GM08714 (cell line): ENCODE results near the gene CLTCL1.
"Not testable (repeated sequence)": the region's sequence is repeated elsewhere in the genome, so short reads cannot be mapped to it uniquely, and the experiment has no call there.

Experiments used
- H3K4me3 ChIP-seq: fragments of 200-500 bp; sonication (Bioruptor generic); 2 replicates; pipeline ENCODE4 v1.5.1; 2014; ENCODE audit warnings: mild to moderate bottlenecking, low read length, inconsistent platforms
- ZNF274 ChIP-seq: IDR thresholded peaks from 2 replicates; pipeline ENCODE4 v1.6.1; 2012; ENCODE audit warnings: mild to moderate bottlenecking, low read depth, low read length

Gene CLTCL1

DNA sequence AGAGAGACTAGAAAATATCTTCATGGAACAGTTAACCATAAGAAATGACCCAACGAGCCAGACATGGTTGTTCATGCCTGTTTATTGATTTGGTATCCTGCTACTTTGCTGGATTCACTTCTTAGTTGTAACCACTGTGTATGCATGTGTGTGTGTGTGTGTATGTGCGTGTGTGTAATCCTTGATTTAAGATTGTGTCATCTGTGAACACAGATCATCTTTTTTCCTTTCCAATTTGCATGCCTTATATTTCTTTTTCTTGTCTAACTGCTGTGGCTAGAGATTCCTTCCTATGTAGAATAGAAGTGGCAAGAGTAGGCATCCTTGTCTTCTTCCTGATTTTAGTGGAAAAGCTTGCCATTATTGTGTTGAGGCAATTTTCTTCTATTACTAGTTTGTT lies 16.4 kb upstream of the CLTCL1 start:
- no peak overlapping the region for H3K4me3 ChIP-seq
- no peak for TF ChIP-seq ZNF274

DNA sequence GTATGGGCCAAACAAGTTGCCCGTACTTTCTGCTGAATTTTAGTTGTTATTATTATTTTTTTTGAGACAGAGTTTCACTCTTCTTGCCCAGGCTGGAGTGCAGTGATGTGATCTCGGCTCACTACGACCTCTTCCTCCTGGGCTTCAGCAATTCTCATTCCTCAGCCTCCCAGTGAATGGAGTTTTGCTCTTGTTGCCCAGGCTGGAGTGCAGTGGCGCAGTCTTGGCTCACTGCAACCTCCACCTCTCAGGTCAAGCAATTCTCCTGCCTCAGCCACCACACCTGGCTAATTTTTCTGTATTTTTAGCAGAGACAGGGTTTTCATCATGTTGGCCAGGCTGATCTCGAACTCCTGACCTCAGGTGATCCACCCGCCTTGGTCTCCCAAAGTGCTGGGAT lies 15.0 kb upstream of the CLTCL1 start:
- not testable (repeated sequence) for H3K4me3 ChIP-seq

DNA sequence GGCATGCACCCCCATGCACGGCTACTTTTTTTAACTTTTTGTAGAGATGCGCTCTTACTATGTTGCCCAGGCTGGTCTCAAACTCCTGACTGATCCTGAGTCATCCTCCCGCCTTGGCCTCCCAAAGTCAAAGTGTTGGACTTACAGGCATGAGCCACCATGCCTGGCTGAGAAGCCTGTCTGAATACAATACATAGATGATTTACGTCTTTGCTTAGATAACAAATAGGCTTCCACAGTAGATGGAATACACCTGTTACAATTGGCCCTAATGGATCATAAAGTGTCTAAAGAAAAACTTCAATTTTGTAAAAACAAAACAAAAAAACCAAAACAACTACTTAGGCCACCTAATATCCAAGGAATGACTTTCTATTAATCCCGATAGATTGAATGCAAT lies 13.0 kb upstream of the CLTCL1 start:
- no peak for TF ChIP-seq ZNF274
- no peak overlapping the region for H3K4me3 ChIP-seq

GRCh38 chr22:19303785-19304184 lies 12.3 kb upstream of the CLTCL1 start:
- no peak for TF ChIP-seq ZNF274
- H3K4me3 ChIP-seq = no peak overlapping the region

- no peak overlapping the region for H3K4me3 ChIP-seq
- no peak for TF ChIP-seq ZNF274
Measured at GRCh38 chr22:19295733-19296132, 4.2 kb upstream of the CLTCL1 start.

- TF ChIP-seq ZNF274 = no peak
- peak overlapping the region; percentile 63; the same call in 1 of the 2 replicates for H3K4me3 ChIP-seq
Measured at GRCh38 chr22:19292458-19293230, 1.1 kb upstream of the CLTCL1 start.

DNA sequence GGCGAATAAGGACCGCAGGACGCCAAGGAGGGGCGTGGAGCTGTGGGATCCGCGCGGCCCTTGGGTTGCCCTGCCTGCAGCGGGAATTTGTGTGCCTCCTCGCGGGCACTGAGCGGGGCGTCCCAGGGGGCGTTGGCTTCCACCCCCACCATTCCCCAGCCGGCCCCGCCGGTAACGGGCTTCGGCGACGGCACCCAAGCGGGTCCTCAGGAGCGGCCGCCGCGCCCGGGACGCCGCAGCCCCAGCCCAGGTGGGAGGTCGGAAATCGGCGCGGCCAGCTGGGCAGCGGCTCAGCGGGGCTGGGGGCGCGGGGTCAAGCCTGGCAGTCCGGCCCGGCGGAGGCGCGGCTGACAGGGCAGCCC lies 320 bp downstream of the CLTCL1 start:
- TF ChIP-seq ZNF274 = no peak
- peak overlapping the region; percentile 74; the same call in 1 of the 2 replicates for H3K4me3 ChIP-seq

GRCh38 chr22:19290400-19291217 lies 910 bp downstream of the CLTCL1 start:
- H3K4me3 ChIP-seq = peak overlapping the region; percentile 74; the same call in 1 of the 2 replicates
- no peak for TF ChIP-seq ZNF274

- H3K4me3 ChIP-seq = no peak overlapping the region
- no peak for TF ChIP-seq ZNF274
Measured at GRCh38 chr22:19289475-19290161, 1.9 kb downstream of the CLTCL1 start.

DNA sequence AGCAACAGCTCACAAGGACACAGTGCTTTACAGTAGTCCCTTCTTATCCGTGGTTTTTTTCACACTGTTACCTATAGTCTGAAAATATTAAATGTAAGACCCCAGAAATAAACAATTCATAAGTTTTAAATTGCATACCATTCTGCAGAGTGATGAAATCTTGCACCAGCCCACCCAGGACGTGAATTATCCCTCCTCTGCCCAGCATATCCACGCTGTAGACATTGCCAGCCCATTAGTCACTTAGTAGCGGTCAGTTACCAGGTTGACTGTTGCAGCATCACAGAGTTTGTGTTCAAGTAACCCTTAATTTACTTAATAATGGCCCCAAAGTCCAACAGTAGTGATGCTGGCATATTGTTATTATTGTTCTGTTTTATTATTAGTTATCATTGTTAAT lies 3.6 kb downstream of the CLTCL1 start:
- TF ChIP-seq ZNF274 = no peak
- H3K4me3 ChIP-seq = no peak overlapping the region

GRCh38 chr22:19287076-19287707 lies 4.3 kb downstream of the CLTCL1 start:
- no peak for TF ChIP-seq ZNF274
- H3K4me3 ChIP-seq = no peak overlapping the region

- TF ChIP-seq ZNF274 = no peak
- H3K4me3 ChIP-seq = no peak overlapping the region
Measured at GRCh38 chr22:19285831-19286230, 5.7 kb downstream of the CLTCL1 start.

DNA sequence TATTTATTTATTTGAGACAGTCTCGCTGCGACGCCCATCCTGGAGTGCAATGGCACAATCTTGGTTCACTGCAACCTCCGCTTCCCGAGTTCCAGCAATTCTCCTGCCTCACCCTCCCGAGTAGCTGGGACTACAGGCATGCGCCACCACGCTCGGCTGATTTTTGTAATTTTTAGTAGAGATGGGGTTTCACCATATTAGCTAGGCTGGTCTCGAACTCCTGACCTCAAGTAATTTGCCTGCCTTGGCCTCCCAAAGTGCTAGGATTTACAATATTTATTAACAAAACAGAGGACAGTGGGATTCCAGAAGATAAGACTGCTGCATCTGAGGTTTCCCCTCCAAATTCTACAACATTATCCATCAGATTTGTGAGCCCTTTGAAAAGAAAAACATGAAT lies 12.4 kb downstream of the CLTCL1 start:
- H3K4me3 ChIP-seq = not testable (repeated sequence)

DNA sequence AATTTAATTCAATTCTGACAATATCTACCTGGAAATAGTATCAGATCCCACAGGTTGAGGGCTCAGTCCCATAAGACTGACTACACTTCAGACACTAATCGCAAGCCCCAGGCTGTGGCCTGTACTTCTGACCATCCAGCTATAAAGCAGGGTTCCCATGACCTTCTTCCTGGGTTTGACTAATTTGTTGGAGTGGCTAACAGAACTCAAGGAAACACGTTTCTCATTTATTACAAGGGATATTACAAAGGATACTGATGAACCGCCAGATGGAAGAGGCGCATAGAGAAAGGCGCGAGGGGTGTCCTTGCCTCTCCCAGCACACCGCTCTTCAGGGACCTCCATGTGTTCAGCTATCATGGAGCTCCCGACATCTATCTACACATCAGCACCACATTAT lies 13.7 kb downstream of the CLTCL1 start:
- TF ChIP-seq ZNF274 = no peak
- H3K4me3 ChIP-seq = no peak overlapping the region
